Measurements from ENCODE around the gene STOM. TPM values are rescaled to one million over a fixed set of nuclear protein-coding genes. Genes with fewer than 3 reads are reported as not detected.

The STOM gene
- total RNA-seq, 1 donor from 2014 or later: 155 TPM

DNA sequence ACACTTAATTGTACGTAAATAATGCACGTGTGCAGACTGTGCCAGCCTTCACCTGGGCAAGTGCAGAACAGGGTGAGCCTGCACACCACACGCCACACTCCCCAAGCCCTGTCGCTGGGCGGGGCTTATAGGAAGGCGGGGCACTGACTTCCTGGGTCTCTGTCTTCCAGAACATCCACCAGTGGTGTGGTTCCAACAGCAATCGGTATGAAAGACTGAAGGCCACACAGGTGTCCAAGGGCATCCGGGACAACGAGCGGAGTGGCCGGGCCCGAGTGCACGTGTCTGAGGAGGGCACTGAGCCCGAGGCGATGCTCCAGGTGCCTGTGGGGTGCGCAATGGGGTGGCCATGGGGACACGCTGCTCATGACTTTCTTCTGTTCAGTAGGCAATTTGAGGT, 57.9 kb downstream of the STOM start:
- no peak for ATAC-seq (ENCODE audit: poor library complexity)
- DNase-seq: peak; percentile 37
- intact Hi-C loops (cut with DNase I): no loop called here

GRCh38 chr9:121310571-121310970, 59.5 kb downstream of the STOM start:
- intact Hi-C loops (cut with DNase I): no loop called here
- DNase-seq: peak; percentile 39
- ATAC-seq (ENCODE audit: poor library complexity): no peak

GRCh38 chr9:121309833-121310425, 60.1 kb downstream of the STOM start:
- intact Hi-C loops (cut with DNase I): no loop called here
- ATAC-seq (ENCODE audit: poor library complexity) (no peak), DNase-seq (no peak)

DNA sequence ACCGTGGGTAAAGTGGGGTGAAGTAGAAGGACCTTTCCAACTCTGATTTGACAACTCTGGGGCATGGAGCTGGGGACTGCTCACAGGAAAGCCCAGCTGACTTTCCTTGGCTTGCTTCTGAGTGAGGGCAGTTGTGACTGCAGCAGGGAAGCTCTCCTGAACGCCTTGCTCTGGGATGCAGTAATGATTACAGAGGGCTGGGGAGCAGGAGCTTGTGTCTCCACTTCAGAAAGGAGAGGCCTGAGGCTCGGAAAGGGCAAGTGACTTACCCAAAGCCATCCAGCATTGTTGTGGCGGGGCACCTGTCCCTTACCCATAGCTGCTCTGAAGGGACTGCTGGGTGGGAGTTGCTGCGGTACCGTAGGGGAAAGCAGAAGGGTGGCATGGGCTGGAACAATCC, 60.9 kb downstream of the STOM start:
- ATAC-seq (ENCODE audit: poor library complexity) (no peak), DNase-seq (peak; percentile 23)
- intact Hi-C loops (cut with DNase I): no loop called here

DNA sequence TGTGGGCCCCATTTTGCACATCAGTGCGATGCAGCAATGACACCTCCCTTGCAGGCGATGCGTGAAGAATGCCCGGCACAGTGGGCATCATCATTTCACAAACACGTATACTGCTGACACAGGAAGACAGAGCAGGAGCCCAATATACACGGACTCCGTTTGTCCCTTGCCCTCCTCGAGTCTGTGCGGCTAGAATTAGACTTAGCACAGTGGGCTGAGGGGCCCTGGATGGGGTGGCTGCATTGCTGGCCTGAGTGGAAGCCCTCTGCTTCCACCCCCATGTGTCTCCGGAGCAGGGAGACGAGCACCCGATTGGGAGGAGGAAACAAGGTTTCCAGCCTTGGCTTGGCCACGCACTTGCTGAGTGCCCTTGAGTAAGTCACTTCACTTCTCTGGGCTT, 61.3 kb downstream of the STOM start:
- DNase-seq (peak; percentile 23), ATAC-seq (ENCODE audit: poor library complexity) (no peak)
- intact Hi-C loops (cut with DNase I): no loop called here

DNA sequence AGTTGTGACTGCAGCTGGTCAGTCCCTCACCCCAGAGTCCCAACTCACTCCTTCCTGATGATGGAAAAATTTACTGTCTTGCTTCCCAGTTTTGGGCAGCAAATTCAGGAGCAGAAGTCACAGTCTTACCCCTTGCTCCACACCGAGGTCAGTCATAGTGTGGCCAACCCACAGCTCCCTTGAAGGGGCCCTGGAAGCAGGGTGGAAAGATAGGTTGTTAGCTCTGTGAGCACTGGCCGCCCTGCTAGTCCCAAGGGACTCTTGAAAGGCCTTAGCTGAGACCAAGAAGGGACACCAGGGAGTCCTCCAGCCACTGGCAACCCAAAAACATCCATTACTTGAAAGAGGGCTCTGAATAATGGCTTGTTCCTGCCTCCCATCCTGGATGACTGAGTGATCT, 62.1 kb downstream of the STOM start:
- peak; percentile 24 for DNase-seq
- intact Hi-C loops (cut with DNase I): no loop called here
- no peak for ATAC-seq (ENCODE audit: poor library complexity)

DNA sequence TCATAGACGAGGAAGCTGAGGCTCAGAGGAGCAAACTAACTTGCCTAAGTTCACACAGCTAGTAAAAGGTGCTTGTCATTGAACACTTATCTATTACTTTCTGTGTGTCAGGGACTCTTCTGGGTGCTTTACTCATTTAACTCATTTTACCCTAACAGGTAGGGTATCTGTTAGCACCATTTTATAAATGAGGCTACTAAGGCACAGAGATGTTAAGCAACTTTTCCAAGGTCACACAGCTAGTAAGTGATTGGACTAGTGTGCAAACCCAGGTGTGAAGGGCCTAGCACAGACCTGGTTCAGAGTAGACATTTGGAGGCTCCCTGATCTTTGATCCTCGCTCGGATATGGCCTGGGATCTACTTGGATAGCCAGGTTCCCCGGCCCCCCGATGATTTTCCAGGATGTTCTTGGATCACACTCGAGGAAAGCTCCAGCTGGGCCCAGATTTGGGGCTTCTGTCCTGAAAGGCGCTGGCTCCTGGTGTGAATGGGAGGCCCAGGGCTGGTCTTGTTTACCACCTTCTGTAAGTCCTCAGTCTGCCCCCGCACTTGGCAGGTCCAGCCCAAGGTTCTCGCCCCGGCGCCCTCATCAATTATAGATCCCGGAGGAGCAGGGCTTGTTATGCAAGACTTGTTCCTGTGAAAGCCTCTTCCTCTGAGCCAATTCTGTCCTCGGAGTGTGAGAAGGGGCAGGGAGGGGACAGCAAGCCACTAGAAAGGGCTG, 64.6 kb downstream of the STOM start:
- ATAC-seq (ENCODE audit: poor library complexity) (peak; percentile 66), DNase-seq (peak; percentile 91)
- intact Hi-C loops (cut with DNase I): no loop called here

DNA sequence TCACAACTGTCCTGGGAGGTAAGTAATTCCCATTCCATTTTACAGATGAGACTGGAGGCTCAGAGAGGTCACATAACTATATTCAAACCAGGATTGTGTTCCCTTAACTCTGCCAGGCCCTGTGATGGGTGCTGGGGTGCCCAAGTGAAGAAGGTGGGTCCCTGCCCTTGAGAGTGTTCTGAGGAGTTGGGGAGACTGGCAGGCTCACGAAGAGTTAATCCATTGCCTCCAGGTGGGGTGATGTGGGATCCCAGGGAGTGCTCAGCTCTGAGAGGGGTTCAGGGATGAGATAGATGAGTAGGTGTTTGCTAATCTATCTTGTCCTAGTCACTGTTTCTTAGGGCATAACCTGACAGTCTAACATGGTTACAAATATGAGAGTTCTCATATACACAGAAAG, 65.3 kb downstream of the STOM start:
- ATAC-seq (ENCODE audit: poor library complexity): no peak
- intact Hi-C loops (cut with DNase I): no loop called here

DNA sequence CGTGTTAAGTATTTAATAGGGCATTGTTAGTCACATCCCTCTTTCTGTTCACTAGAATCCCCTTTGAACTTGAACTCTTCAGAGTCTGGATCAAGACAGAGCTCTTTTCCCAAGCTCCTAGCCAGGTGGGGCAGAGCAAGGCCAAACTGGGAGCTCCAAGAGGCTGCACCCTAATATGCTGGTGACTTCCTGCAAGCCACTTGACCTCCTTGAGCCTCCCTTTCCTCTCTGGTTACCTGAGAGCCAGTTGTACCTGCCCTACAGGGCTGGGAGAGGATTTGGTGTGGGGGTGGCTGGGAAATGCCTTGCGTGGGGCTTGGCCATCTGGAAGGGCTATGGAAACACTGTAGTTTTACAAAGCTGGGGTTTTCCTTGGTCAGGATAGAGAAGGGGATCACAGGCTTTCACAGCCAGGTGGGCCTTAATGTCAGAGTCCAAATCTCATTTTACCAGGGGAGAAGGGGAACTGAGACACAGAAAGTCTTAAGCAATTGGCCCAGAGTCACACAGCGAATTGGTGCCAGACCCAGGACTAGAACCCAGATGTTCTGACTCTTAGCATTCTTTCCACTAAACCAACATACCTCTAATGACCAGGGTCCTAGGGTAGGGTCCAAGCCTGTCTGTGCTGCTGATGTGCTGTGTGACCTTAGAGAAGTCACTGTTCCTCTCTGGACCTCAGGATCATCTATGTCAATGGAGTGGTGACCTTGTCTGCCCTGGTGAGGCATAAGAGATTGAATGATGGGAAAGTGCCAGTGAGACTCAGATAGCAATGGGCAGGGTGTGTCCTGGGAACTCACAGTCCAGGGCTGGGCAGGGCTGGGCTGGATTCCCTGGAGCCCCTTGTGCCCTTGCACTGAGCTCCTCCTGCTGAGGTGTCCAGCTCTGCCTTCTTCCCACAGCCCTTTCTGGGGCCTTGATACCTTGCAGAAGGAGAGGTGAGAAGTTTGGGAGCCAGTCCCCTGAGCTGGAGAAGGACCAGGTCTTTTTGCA, 66.3 kb downstream of the STOM start:
- peak; percentile 35 for DNase-seq
- intact Hi-C loops (cut with DNase I): no loop called here
- ATAC-seq (ENCODE audit: poor library complexity): no peak

More for the DNA sequence above, 65.3 kb downstream of the STOM start:
- peak; percentile 16 for DNase-seq

GRCh38 chr9:121302786-121303185, 67.3 kb downstream of the STOM start:
- DNase-seq (peak; percentile 33), ATAC-seq (ENCODE audit: poor library complexity) (no peak)
- intact Hi-C loops (cut with DNase I): no loop called here

DNA sequence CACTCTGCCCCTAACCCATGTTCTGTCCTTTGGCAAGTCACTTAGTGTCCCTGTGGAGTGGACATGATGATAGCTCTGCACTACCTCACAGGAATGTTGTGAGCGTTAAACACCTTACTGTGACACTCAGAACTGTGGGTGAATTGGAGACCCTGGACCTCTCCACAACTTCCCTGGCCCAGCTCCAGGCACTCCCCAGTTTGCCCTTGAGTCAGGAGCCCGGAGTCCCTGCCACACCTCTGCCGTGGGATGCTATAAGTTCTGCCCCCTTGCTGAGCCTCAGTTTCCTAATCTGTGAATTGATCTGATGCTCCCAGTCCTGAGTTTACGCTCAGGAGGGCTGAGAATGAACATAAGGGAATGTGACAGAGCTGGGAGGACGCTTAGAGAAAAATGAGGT, 67.7 kb downstream of the STOM start:
- intact Hi-C loops (cut with DNase I): no loop called here
- DNase-seq (no peak), ATAC-seq (ENCODE audit: poor library complexity) (no peak)

DNA sequence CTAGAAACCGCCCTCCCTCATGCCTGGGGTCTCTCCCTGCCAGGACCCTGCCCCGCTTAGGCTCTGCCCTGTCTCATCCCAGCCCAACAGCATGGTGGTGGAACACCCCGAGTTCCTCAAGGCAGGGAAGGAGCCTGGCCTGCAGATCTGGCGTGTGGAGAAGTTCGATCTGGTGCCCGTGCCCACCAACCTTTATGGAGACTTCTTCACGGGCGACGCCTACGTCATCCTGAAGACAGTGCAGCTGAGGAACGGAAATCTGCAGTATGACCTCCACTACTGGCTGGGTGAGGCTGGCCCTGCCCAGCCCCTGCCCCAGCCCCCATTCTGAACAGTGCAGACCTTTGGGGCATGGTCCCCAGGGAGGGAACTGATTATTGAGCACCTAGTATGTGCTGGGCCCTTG, 68.2 kb downstream of the STOM start:
- intact Hi-C loops (cut with DNase I): no loop called here
- DNase-seq: no peak
- no peak for ATAC-seq (ENCODE audit: poor library complexity)

- no peak for DNase-seq
- intact Hi-C loops (cut with DNase I): no loop called here
- ATAC-seq (ENCODE audit: poor library complexity): no peak
These were observed 69.5 kb downstream of the STOM start for GRCh38 chr9:121300283-121301119.

GRCh38 chr9:121299467-121300282, 70.4 kb downstream of the STOM start:
- peak; percentile 94 for DNase-seq
- peak; percentile 78 for ATAC-seq (ENCODE audit: poor library complexity)
- intact Hi-C loops (cut with DNase I): no loop called here

DNA sequence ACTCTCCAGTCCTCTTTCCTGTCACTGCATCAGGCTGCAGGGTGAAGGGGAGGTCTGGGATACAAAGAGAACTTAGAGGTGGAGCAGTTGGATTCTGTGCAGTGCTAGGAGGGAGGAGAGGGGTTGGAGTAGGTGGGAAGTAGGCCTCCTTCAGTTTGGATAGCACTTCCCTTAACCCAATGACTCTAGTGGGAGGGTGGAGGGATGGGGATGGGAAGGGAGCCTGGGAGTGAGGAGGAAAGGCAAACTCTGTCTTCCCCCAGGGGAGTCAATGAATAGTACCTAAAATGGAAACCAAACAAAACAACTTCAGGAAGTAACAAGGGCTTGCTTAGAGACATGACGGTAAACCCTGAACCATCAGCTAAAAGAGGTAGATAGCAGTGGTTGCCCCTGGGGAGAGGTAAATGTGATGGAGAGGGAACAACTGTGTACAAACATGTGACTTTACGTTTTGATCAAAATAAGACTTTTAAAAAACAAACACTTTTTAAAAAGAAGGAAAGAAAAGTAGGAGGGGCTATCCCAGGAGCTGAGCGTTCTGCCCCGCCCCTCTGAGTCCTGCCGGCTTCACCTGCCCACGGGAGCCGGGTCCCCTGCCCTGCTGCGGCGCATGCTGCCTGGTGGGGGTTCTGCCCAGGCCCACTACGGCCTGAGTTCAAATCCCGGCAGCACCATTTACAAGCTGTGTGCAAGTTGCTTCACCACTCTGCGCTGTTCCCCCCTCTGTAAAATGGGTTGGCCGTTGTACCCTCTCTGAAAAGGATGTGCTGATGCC, 71.2 kb downstream of the STOM start:
- intact Hi-C loops (cut with DNase I): no loop called here
- ATAC-seq (ENCODE audit: poor library complexity) (peak; percentile 55), DNase-seq (no peak)

- intact Hi-C loops (cut with DNase I): no loop called here
- no peak for DNase-seq
- no peak for ATAC-seq (ENCODE audit: poor library complexity)
These were observed 72.0 kb downstream of the STOM start for GRCh38 chr9:121298016-121298538.

GRCh38 chr9:121297389-121297788, 72.7 kb downstream of the STOM start:
- intact Hi-C loops (cut with DNase I): no loop called here
- no peak for DNase-seq
- ATAC-seq (ENCODE audit: poor library complexity): no peak
